GM18508 (cell line): Measurements from ENCODE around the gene NDUFB4.
"Not testable (repeated sequence)": the region's sequence is repeated elsewhere in the genome, so short reads cannot be mapped to it uniquely, and the experiment has no call there.

Experiments used
- ATAC-seq: cut with Tn5 transposase; IDR thresholded peaks from one replicate; pipeline ENCODE4 v1.9.1; 2021; ENCODE audit warnings: moderate number of reproducible peaks; ENCODE audit not compliant: insufficient read depth, unreplicated experiment

NDUFB4 gene

DNA sequence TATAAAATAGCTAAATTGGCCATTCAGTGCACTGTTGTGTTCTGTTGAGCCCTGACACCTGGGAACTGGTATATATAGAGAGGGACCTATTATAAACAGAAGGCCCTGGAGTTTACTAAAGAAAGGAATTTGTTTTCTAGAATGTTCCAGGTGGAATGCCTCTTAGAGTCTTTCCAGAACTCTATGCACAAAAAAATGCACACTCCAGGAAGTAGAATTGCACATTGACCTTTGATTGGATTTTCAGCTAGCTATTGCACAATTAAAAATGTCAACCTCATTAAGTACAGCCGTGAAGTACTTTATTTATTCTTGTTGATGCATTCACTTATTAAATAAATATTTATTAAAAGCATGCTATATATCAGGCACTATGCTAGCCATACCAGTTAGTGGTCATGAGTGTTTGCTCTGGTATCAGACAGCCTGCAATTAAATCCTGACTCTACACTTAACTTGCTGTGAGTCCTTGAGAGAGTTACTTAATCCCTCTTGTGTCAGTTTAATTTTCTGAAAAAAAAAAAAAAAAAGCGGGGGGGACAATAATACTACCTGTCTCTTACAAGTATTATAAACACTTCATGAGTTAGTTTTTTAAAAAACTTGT lies 40.8 kb downstream of the NDUFB4 start:
- ATAC-seq: no peak

DNA sequence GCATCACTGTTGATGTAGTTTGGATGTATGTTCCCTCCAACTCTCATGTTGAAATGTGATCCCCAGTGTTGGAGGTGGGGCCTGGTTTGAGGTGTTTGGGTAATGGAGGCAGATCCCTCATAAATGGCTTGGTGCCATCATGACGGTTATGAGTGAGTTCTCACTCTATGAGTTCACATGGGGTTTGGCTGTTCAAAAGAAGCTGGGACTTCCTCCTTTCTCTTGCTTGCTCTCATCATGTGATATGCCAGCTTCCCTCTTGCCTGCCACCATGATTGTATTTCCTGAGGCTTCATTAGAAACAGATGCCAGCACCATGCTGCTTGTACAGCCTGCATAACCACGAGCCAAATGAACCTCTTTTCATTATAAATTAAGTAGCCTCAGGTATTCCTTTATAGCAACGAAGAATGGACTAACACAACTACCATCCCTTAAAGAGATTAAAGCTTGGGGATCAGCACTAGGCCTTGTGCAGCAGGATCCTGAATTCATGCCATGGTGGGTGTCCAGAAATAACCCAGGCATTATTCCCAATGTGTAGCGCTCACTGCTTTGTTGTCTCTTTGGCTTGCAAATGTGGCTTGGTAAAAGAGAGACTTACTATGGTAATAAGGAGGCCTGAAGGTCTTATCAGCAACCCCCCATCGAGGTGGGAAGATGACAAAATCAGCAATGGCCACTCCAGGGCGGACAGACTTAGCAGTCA lies 41.9 kb downstream of the NDUFB4 start:
- no peak for ATAC-seq

DNA sequence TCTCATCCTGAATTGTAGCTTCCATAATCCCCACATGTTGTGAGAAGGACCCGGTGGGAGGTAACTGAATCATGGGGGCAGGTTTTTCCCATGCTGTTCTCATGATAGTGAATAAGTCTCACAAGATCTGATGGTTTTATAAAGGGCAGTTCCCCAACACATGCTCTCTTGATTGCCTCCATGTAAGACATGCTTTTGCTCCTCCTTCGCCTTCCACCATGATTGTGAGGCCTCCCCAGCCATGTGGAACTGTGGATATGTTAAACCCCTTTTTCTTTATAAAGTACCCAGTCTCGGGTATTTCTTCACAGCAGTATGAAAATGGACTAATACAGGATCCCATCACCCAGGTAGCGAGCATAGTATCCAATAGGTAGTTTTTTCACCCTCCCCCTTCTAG lies 42.7 kb downstream of the NDUFB4 start:
- not testable (repeated sequence) for ATAC-seq

DNA sequence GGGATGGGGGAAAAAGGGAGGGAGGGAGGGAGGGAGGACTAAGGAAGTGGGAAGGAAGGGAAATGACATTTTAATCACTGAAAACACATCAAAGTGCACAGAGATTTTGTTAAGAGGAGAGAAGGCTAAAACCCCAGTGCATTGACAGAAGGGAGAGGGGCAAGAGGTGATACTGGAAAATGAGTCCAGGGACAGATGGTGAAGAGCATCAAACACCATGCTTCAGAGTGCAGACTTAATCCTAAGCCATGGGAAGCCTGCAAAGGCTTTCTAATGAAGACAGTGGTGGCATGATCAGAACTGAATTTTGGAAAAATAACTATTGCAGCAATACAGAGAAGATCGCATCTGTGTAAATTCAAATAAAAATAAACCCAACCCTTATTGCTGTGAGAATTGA lies 44.1 kb downstream of the NDUFB4 start:
- no peak for ATAC-seq

DNA sequence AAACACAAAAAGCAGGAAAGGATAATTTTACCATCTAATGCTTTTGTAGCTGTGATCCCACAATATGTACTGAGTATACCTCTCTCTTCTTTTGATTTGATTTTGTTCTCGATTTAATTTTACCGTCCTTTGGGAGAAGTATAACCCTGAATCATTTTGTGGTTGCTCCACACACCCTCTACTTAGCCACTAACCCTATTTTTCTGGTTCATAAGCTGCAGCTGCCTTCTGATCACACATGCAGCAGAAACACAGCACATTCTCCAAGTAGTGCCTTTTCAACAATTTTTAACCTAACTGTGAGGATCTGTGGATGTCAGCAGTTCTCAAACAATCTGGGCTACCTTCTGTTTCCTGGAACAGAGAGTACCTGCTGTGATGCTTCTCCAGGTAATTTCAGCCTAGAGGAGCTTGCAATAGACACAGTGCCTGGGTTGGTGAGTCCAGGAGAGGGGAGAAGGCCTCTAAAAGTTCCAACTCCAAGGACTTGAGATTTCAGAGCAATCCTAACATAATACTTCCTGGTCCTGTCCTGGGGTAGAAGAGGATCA lies 45.6 kb downstream of the NDUFB4 start:
- no peak for ATAC-seq

DNA sequence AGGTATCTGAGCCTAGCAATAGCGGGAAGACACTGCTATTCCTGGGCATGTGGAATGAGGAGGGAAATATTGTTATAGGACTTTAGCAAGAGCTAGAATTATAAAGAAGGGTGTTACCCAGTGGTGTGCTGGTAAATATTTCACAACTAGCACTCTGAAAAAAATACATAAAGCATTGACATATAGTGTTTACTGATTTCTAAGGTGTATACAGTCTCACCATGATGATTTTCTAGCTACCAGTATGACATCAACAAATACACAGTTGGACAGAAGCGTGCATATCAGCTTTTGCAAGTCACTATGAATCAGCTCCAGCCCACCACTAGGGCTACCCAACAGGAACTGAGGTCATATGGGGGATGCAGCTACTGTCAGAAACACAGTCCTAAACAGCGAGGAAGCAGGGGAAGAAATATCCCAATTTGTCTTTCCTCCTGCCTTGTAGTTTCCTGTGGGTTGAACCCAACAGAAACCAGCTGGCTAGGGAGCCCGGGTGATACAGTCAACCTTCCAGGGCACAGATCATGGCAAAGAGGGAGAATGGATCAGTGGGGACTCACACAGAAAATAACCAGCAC lies 46.3 kb downstream of the NDUFB4 start:
- no peak for ATAC-seq

DNA sequence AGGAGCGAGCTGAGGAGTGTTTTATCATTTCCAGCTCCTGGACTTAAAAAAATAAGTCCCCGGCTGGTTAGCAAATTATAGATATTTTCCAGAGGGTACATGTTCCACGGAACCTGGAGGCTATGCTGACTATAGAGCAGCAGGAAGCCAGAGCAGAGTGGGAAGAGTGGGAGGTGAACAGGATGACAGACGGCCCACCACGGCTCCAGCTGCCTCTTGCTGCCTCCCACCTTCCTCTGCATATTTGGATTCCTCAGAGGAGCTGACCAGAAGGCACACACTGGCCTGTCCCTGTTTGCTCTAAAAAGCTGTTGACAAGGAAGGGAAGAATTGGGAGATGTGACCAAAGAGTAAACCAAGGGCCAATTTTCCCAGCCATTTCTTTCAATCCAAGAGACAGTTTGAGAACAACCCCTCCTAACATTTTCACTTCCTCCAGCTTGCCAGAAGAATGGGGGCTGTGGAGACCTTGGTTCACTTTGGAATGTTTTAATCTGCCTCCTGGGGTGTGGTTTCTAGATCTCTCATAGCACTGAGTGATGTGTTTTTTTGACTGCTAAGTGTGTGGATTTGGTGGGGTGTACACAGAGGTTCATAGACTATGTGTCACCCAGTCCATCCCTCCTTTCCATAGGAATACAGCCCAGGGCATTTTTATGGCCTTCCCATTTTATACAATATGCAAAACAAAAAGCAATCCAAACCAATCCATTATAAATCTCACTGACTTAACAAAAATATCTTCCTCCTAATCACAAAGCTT lies 49.1 kb downstream of the NDUFB4 start:
- ATAC-seq: no peak

DNA sequence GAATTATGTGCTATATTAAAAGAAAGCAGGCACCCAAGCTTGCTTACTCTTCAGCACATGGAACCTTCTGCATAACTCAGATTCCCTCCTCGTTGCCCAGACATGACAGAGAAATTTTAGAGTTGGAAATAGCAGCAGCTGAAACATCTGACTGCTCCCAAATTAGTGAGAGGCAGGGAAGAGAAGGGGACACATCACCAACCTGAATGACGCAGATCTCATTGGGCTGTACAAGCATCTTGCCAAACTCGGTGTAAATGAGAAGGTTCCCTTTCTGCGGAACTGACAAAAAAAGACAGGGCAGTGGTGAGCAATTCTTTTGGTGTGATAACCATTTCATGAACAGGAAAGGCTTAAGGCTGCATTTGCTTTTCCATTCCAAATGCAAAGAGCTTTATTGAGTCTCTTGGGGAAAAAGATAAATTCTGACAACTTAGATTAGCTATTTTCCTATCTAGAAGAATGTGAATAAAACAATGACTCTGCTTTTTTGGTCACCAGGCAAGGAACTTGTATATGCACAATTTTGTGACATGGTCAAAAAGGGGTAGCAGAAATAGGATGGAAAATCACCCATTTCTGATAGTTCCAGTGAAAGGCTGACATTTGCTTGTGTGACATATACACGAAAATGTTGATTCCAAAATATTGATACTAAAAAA lies 50.8 kb downstream of the NDUFB4 start:
- no peak for ATAC-seq

DNA sequence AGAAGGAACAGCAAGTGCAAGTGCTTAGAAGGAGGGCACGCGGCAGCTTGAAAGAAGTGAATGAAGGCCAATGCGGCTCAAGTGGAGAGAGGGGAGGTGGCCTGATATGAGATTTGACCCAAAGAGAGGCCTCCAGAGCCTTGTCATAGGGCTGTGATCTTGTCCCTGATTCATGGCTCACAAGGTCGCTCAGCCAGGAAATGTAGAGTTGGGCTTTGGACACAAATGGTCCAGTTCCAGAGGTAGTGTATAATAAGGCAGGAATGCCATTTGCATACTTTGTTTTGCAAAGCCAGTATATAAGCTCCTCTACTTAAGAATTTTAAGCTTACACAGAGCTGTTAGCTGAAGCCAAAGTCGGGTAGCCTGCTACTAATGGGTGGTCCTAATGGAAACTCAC lies 52.2 kb downstream of the NDUFB4 start:
- ATAC-seq: no peak

DNA sequence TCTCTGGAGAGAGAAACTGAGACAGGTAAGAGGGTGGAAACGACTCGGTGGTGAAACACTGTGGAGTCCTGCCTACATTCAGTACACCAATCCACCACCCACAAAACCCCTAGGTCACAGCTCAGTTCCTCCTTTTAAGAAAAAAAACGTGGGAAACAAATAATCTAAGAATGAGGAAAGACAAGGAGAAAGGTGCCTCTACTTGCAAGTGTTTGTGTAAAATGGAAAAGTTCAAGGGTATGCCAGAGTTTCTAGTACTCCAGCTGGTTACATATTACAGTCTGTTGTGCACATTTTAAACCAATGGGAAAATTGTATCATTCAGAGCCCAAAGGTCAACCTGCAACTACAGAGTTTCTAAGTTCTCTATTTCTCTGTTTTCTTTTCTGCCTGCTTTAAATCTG lies 53.7 kb downstream of the NDUFB4 start:
- no peak for ATAC-seq

DNA sequence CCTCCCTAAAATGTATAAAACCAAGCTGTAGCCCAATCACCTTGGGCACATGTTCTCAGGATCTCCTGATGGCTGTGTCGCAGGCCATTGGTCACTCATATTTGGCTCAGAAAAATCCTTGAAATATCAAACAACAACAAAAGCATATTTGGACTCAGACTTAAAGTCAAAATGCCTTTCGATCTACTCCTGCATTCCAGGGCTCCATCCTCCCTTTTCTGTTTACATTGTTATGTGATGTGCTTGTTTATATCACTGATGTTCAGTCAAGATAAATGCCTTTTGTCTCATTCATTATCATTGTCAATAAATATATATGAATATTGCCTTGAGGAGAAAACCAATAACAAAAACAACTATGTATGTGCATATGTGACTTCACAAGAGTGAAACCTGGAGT lies 54.2 kb downstream of the NDUFB4 start:
- ATAC-seq: no peak
